ENCODE data around the gene UBL4B.

GRCh38 chr1:110089561-110090275 is 22.5 kb upstream of the UBL4B start:
- no peak for TF ChIP-seq CTCF (IDR thresholded peaks at IDR 0.05)
- no peak for TF ChIP-seq EP300 (IDR thresholded peaks at IDR 0.05)
- no peak for TF ChIP-seq POLR2AphosphoS5 (IDR thresholded peaks at IDR 0.05)

All from stomach (tissue), 4 donors.